HG03432 (cell line): ENCODE data around the gene CALHM5.

Source experiments
- ATAC-seq: cut with Tn5 transposase; IDR thresholded peaks from one replicate; pipeline ENCODE4 v1.9.1; 2021; ENCODE audit warnings: mild to moderate bottlenecking, moderate library complexity; ENCODE audit not compliant: unreplicated experiment

CALHM5 gene

GRCh38 chr6:116507324-116507723 lies 4.1 kb upstream of the CALHM5 start:
- ATAC-seq: no peak

GRCh38 chr6:116508527-116508926 lies 2.9 kb upstream of the CALHM5 start:
- ATAC-seq: no peak

- peak; percentile 88 for ATAC-seq
These were observed 696 bp downstream of the CALHM5 start for GRCh38 chr6:116512111-116512559.

GRCh38 chr6:116512734-116513133 lies 1.3 kb downstream of the CALHM5 start:
- no peak for ATAC-seq

- ATAC-seq: no peak
These were observed 1.9 kb downstream of the CALHM5 start for GRCh38 chr6:116513224-116513875.

GRCh38 chr6:116514111-116514510 lies 2.7 kb downstream of the CALHM5 start:
- ATAC-seq: no peak

GRCh38 chr6:116515141-116515540 lies 3.7 kb downstream of the CALHM5 start:
- no peak for ATAC-seq

- ATAC-seq: no peak
These were observed 7.4 kb downstream of the CALHM5 start for GRCh38 chr6:116518621-116519368.

- ATAC-seq: no peak
These were observed 11.5 kb downstream of the CALHM5 start for GRCh38 chr6:116522896-116523295.

- no peak for ATAC-seq
These were observed 12.8 kb downstream of the CALHM5 start for GRCh38 chr6:116524236-116524635.

GRCh38 chr6:116528133-116528532 lies 16.7 kb downstream of the CALHM5 start:
- no peak for ATAC-seq

GRCh38 chr6:116528780-116529179 lies 17.3 kb downstream of the CALHM5 start:
- ATAC-seq: no peak

- no peak for ATAC-seq
These were observed 18.2 kb downstream of the CALHM5 start for GRCh38 chr6:116529466-116530290.

GRCh38 chr6:116530436-116530835 lies 19.0 kb downstream of the CALHM5 start:
- ATAC-seq: no peak

GRCh38 chr6:116531675-116532570 lies 20.5 kb downstream of the CALHM5 start:
- peak; percentile 77 for ATAC-seq

- no peak for ATAC-seq
These were observed 22.0 kb downstream of the CALHM5 start for GRCh38 chr6:116533233-116533957.

- ATAC-seq: no peak
These were observed 23.7 kb downstream of the CALHM5 start for GRCh38 chr6:116535109-116535508.

GRCh38 chr6:116536216-116536621 lies 24.8 kb downstream of the CALHM5 start:
- ATAC-seq: no peak

- ATAC-seq: no peak
These were observed 31.0 kb downstream of the CALHM5 start for GRCh38 chr6:116542426-116542825.

GRCh38 chr6:116543149-116543548 lies 31.7 kb downstream of the CALHM5 start:
- no peak for ATAC-seq
